Glutamatergic neuron (in vitro differentiated cells): ENCODE data around the gene ARL8B. TPM values are rescaled to one million over a fixed set of nuclear protein-coding genes. Genes with fewer than 3 reads are reported as not detected.

Source experiments
- DNase-seq: peaks from one replicate; pipeline ENCODE4 v3.0.0; 2022
- H3K27ac Mint-ChIP-seq: one replicate; pipeline ENCODE4 v1.8.0; 2020; ENCODE audit warnings: mild to moderate bottlenecking, mixed read lengths, inconsistent platforms; ENCODE audit not compliant: unreplicated experiment
- H3K27me3 Mint-ChIP-seq: one replicate; pipeline ENCODE4 v1.8.0; 2020; ENCODE audit warnings: mild to moderate bottlenecking, moderate library complexity, mixed read lengths, inconsistent platforms; ENCODE audit not compliant: unreplicated experiment
- H3K36me3 Mint-ChIP-seq: one replicate; pipeline ENCODE4 v1.8.0; 2020; ENCODE audit warnings: mild to moderate bottlenecking, mixed read lengths, inconsistent platforms; ENCODE audit not compliant: unreplicated experiment
- H3K4me1 Mint-ChIP-seq: one replicate; pipeline ENCODE4 v1.8.0; 2020; ENCODE audit warnings: mild to moderate bottlenecking, low read depth, mixed read lengths, inconsistent platforms; ENCODE audit not compliant: unreplicated experiment
- H3K4me3 Mint-ChIP-seq: one replicate; pipeline ENCODE4 v1.8.0; 2020; ENCODE audit warnings: mild to moderate bottlenecking, mixed read lengths, inconsistent platforms; ENCODE audit not compliant: unreplicated experiment
- H3K9me3 Mint-ChIP-seq: one replicate; pipeline ENCODE4 v1.8.0; 2020; ENCODE audit warnings: mild to moderate bottlenecking, moderate library complexity, mixed read lengths, inconsistent platforms; ENCODE audit not compliant: unreplicated experiment
- CTCF ChIP-seq: fragments of 200-600 bp; sonication (generic); IDR thresholded peaks from one replicate; pipeline ENCODE4 v1.5.0; 2021; ENCODE audit not compliant: partially characterized antibody, unreplicated experiment
- total RNA-seq: library from RNA; stranded (reverse); fragmentation: NEBNext Ultra II Directional; extraction: Animal tissue kit (Norgen Biotek cat#: 25700); gene quantifications from one replicate; pipeline ENCODE4 v1.2.1, GENCODE V29; 2021; ENCODE audit not compliant: unreplicated experiment

Gene ARL8B
- total RNA-seq, 1 donor from 2014 or later = 33.9 TPM

GRCh38 chr3:5162102-5162501, 40.0 kb downstream of the ARL8B start:
- TF ChIP-seq CTCF = no peak
- Mint-ChIP-seq H3K4me3 (no peak overlapping the region), H3K36me3 (no peaks in the 10 kb centered on the region), H3K27ac (no peak overlapping the region), H3K4me1 (peaks cover 2% of the 10 kb centered on the region), H3K27me3 (no peaks in the 10 kb centered on the region), H3K9me3 (no peaks in the 10 kb centered on the region)
- no peak for DNase-seq

GRCh38 chr3:5165698-5166097, 43.6 kb downstream of the ARL8B start:
- TF ChIP-seq CTCF = no peak
- Mint-ChIP-seq H3K27me3 (no peaks in the 10 kb centered on the region), H3K9me3 (no peaks in the 10 kb centered on the region), H3K27ac (no peak overlapping the region), H3K36me3 (no peaks in the 10 kb centered on the region), H3K4me1 (peaks cover 2% of the 10 kb centered on the region), H3K4me3 (no peak overlapping the region)
- no peak for DNase-seq

GRCh38 chr3:5166846-5167245, 44.8 kb downstream of the ARL8B start:
- Mint-ChIP-seq H3K27ac (no peak overlapping the region), H3K9me3 (no peaks in the 10 kb centered on the region), H3K36me3 (no peaks in the 10 kb centered on the region), H3K4me3 (no peak overlapping the region), H3K27me3 (no peaks in the 10 kb centered on the region), H3K4me1 (no peaks in the 10 kb centered on the region)
- no peak for DNase-seq
- TF ChIP-seq CTCF = no peak

GRCh38 chr3:5168110-5168509, 46.0 kb downstream of the ARL8B start:
- H3K4me1 Mint-ChIP-seq = no peaks in the 10 kb centered on the region

GRCh38 chr3:5169807-5170206, 47.7 kb downstream of the ARL8B start:
- no peak overlapping the region for H3K27ac Mint-ChIP-seq
- no peak for TF ChIP-seq CTCF
- no peaks in the 10 kb centered on the region for H3K4me1 Mint-ChIP-seq
- H3K9me3 Mint-ChIP-seq = no peaks in the 10 kb centered on the region
- no peaks in the 10 kb centered on the region for H3K27me3 Mint-ChIP-seq
- no peak overlapping the region for H3K4me3 Mint-ChIP-seq
- no peak for DNase-seq
- H3K36me3 Mint-ChIP-seq = no peaks in the 10 kb centered on the region

More at GRCh38 chr3:5168110-5168509, 46.0 kb downstream of the ARL8B start:
- no peak overlapping the region for H3K4me3 Mint-ChIP-seq
- no peak for TF ChIP-seq CTCF
- H3K9me3 Mint-ChIP-seq = no peaks in the 10 kb centered on the region
- no peak overlapping the region for H3K27ac Mint-ChIP-seq
- DNase-seq = no peak
- H3K27me3 Mint-ChIP-seq = no peaks in the 10 kb centered on the region
- H3K36me3 Mint-ChIP-seq = no peaks in the 10 kb centered on the region
